Stimulated activated CD8-positive, alpha-beta memory T cell treated with anti-CD3 and anti-CD28 coated beads, Interleukin-12 subunit alpha, Interleukin-12 subunit beta, amount 100 ng/mL, for 24 hours (primary cell): ENCODE measurements around the gene LPCAT1.
"Not testable (repeated sequence)": the region's sequence is repeated elsewhere in the genome, so short reads cannot be mapped to it uniquely, and the experiment has no call there.

Source experiments
- DNase-seq: peaks from one replicate; pipeline ENCODE4 v3.0.0-alpha.2; 2020; ENCODE audit errors: extremely low read depth

LPCAT1 gene

GRCh38 chr5:1522601-1523479 lies 920 bp downstream of the LPCAT1 start:
- DNase-seq = no peak

DNA sequence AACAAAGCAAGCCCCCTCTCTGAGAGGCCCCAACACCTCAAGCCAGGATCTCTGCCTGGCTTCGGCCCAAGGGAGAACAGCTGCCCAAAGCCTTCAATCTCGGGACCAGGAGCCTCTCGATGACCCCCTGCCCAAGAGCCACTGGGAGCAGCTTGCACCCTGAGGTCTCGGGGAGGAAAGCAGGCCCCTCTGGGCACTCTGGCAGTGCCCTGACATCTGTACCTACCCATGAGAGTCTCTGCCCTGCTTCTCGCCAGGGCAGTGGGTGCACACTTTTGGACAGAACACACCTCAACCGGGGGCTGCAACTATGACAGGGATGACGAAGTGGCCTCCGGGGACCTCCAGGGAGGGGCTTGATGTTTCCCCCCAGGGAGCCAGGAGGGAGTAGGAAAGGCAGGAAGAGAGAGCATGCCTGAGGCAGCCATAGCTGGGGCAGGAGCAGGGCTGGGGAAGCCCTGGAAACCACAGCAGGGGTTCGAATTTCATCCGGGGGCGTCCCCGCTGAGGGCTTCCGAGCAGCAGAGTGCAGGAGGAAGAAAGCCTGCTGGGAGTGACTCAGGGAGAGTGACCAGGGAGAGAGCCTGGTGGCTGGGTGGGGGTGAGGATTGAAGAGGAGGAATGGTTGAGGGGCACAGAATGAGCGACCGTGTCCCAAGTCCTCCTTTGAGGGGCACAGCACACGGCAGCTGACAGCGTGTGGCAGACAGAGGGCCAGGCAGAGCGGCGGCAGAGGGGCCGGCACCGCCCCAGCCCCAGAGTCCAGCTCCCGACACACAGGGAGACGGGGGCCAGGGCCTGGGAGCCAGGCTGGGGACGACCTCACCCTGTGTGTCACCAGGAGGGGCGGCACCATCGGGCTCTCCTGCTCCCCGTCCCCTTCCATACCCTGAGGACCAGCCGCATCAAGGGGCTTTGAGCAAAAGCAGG lies 1.8 kb downstream of the LPCAT1 start:
- no peak for DNase-seq

DNA sequence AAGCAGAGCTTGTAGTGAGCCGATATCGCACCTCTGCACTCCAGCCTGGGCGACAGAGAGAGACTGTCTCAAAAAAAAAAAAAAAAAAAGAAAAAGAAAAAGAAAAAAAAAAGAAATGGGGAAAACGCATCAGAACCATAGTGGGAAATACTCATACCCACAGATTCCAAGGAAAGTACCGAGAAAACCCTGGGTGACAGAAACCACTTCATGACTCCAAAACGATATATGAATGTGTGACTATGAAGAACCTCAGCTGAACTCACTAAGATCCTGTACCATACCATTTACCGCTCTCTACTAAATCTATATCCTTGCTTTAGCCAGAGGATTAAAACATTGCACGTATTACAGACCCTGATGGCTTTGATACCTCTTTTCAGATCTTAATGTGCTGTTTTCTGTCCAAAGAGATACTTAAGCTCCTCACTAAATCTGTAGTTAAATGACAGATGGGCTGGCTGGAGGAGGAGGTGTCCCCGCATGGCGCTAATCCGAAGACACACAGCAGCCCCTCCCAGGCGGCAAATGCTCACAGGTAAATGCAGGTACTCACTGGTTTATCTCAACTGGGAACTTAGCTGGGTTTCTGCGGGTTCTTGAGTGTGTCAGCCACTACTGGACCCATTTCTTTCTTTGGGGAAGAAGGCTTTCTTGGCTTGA lies 2.8 kb downstream of the LPCAT1 start:
- no peak for DNase-seq

- no peak for DNase-seq
Measured at GRCh38 chr5:1519631-1520210, 4.0 kb downstream of the LPCAT1 start.

GRCh38 chr5:1517838-1518237 lies 5.9 kb downstream of the LPCAT1 start:
- no peak for DNase-seq

DNA sequence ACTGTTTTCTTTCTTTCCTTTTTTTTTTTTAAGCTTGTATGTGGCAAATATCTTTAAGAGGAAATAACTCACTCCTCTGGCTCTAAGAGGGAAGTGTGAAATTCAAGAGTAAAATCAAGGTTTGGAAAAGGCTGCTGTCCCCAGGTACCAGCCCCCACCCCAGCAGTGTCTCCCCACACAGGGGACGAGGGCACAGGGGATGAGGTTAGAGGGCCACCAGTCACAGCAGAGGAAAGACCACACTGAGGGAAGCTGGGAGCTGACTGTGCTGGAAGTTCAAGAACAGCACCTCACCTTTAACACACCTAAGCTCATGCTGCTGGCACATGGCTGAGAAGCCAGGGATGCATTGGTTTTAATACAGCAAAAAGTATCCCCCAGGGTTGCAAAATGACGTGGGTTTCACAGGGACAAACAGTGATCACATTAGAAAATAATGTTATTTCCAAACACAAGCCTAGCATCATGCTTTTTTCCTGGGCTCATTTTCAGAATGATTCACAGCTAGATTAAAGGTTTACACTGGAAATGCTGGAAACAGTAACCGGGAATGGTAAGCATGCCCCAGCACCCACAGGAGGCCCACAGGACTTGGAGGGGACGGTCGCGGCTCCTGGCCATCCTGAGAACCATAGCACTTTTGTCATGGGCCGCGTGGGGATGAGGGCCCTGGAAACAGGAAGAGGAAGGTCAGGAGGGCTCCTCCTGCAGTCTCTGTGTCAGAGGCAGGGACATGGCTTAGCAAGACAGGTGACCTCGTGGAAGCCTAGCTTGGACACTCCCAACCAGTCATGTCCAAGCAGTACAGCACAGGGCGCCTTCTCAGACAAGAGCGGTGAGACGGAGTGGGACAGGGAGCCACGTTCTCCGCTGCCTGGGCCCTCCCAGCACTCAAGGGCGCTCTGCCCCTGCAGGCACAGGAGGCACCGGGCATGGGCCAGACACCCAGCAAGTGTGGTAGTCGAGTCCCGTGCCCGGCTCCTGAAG lies 6.9 kb downstream of the LPCAT1 start:
- DNase-seq = no peak

GRCh38 chr5:1515921-1516571 lies 7.7 kb downstream of the LPCAT1 start:
- no peak for DNase-seq

DNA sequence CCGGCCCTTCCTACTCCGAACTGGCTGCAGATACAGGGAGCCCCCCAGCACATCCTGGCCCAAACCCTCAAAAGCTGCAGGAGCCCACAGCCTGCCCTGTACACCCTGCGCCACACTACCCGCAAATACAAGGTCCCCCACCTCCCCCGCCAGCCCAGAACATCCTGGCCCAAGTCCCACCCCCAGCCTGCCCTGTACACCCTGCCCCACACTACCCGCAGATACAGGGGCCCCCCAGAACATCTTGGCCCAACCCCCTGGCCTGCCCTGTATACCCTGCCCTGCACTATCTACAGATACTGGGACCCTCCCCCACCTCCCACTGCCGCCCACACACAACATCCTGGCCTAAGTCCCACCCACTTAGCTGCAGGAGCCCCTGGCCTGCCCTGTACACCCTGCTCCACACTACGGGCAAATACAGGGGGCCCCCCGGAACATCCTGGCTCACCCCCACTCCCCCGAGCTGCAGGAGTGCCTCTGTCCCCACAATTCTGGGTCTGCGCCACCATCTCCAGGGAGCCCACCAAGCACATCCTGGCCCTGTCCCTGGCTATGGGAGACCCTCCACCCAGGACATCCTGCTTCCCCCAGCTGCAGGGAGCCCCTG lies 8.3 kb downstream of the LPCAT1 start:
- no peak for DNase-seq

DNA sequence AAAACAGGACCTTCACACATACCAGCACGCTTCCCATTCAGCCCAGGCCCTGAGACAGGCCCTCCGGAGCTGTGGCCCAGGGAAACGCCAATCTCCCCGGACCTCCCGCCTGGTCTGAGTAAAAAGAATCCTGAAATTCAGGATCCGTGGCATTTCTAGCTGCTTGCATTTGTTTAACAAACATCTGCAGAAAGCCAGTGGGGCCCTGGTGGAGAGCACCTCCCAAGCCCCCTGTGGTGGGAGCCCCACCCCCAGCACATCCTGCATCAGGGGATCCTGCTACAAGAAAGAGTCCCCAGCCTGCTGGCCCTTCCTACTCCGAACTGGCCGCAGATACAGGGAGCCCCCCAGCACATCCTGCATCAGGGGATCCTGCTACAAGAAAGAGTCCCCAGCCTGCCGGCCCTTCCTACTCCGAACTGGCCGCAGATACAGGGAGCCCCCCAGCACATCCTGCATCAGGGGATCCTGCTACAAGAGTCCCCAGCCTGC lies 8.9 kb downstream of the LPCAT1 start:
- DNase-seq = not testable (repeated sequence)

- no peak for DNase-seq
Measured at GRCh38 chr5:1514027-1514818, 9.5 kb downstream of the LPCAT1 start.

DNA sequence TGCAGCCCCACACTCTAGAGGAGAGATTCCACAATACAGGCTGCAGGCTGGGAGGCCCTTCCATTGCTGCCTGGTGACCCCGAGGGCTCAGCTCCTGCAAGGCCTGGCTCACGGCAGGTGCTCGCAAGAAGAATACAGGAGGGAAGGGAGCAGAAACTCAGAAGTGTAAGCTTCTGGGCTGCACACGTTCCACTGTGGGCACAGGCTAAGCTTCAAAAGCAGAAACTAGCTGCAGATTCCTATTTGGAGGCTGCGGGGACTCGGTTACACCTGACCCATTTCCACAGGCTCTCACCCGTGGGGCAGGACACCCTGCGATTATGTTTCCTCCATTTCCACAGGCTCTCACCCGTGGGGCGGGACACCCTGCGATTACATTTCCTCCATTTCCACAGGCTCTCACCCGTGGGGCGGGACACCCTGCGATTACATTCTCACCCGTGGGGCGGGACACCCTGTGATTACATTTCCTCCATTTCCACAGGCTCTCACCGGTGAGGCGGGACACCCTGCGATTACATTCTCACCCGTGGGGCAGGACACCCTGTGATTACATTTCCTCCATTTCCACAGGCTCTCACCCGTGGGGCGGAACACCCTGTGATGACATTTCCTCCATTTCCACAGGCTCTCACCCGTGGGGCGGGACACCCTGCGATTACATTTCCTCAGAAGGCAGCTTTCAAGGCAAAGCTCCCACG lies 10.3 kb downstream of the LPCAT1 start:
- no peak for DNase-seq

- DNase-seq = no peak
Measured at GRCh38 chr5:1512541-1513291, 11.0 kb downstream of the LPCAT1 start.

DNA sequence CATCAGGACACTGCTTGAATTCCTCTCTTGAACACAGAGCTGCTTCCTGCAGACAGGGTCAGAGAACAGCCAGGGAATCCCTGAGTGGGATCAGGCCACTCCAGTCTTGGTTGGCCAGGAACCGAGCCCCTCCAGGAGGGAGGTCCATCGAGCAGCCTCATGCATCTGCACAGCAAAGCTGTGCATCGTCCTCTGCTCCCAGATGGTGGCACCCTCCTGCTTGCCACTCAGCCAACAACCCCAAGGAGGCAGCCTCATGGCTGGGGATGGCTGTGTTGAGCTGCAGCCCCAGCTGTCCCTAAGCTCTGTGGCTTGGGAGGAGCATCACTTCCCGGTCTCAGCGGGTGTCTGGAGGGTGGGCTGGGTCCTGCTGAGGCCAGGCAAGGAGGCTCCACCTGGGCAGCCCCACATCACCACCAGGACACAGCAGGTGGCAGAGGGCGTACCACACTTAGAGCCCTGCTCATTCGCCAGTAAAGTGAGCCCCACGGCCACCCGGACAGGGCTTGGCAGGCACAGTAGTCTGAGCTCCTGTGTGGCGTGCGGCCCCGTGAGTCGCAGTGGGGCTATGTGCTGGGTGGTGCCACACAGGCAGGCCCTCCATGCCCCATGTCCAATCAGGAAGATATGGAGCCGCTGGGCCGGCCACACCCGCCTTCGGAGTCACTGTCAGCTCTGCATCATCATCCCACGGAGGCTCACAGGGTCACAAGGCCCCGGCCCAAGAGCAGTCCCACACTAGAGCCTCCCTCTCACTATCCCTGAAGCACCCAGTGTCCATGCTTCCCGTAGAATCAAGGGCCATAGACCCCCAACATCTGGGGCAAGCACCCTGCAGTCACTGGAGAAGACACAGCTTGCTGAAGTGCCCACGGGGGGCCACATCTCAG lies 11.9 kb downstream of the LPCAT1 start:
- DNase-seq = no peak

DNA sequence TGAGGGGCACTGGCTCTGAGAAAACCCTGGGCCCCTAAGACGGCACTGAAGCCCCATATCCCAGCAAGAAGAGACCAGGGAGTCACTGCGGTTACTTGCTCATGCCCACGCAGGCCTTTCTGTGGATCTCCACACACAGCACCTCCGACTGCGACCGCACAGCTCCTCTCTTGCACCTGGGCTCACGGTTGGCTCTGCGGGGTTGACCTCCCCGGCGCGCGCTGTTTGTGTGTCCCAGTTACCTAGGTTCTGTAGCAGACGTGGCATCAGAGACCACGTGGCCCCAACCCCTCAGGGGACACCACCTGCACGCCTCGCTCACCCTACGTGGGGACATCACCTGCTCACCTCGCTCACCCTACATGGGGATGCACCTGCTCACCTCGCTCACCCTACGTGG lies 12.7 kb downstream of the LPCAT1 start:
- DNase-seq = no peak

DNA sequence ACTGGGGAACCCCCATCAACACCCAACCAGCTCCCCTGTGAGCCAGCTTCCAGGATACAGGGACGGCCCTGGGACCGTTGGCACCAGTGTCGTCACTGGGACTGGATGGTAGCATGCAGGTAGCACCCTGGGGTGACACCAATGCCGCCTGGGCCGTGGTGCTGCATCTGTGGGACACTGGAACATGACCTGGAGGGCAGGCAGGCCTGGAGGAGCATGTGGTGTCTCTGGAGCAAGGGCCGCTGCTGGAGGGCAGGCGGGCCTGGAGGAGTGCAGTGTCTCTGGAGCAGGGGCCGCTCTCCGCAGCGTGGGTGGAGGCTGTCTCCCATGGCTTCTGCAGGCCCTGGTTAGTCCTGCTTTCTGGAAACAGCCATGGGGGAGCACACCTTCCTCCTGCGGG lies 13.1 kb downstream of the LPCAT1 start:
- DNase-seq = no peak

GRCh38 chr5:1510151-1510561 lies 13.6 kb downstream of the LPCAT1 start:
- DNase-seq = no peak
